Hematopoietic multipotent progenitor cell treated with erythropoietin and hydrocortisone succinate and interleukin-3 and kit ligand, for 4 days (in vitro differentiated cells): ENCODE data around the gene NDUFB4.
"Not testable (repeated sequence)": the region's sequence is repeated elsewhere in the genome, so short reads cannot be mapped to it uniquely, and the experiment has no call there.

Experiments
- DNase-seq: peaks from one replicate; pipeline ENCODE4 v3.0.0-alpha.2; 2015

NDUFB4 gene

GRCh38 chr3:120572027-120572426 lies 24.1 kb upstream of the NDUFB4 start:
- no peak for DNase-seq

GRCh38 chr3:120587332-120587975 lies 8.7 kb upstream of the NDUFB4 start:
- DNase-seq, result no peak

GRCh38 chr3:120595788-120596115 lies 384 bp upstream of the NDUFB4 start:
- no peak for DNase-seq

- DNase-seq, result no peak
Observed at GRCh38 chr3:120596853-120597223, 702 bp downstream of the NDUFB4 start.

- DNase-seq, result no peak
Observed at GRCh38 chr3:120597445-120598049, 1.4 kb downstream of the NDUFB4 start.

GRCh38 chr3:120599211-120599610 lies 3.1 kb downstream of the NDUFB4 start:
- DNase-seq, result no peak

GRCh38 chr3:120601554-120601953 lies 5.4 kb downstream of the NDUFB4 start:
- DNase-seq, result no peak

GRCh38 chr3:120602682-120603081 lies 6.5 kb downstream of the NDUFB4 start:
- DNase-seq, result no peak

- no peak for DNase-seq
Observed at GRCh38 chr3:120604382-120604781, 8.2 kb downstream of the NDUFB4 start.

GRCh38 chr3:120604784-120605183 lies 8.6 kb downstream of the NDUFB4 start:
- no peak for DNase-seq

GRCh38 chr3:120608506-120608905 lies 12.4 kb downstream of the NDUFB4 start:
- DNase-seq, result no peak

- no peak for DNase-seq
Observed at GRCh38 chr3:120614765-120615164, 18.6 kb downstream of the NDUFB4 start.

- DNase-seq, result no peak
Observed at GRCh38 chr3:120615847-120616609, 19.9 kb downstream of the NDUFB4 start.

GRCh38 chr3:120616745-120617144 lies 20.6 kb downstream of the NDUFB4 start:
- not testable (repeated sequence) for DNase-seq

- DNase-seq, result no peak
Observed at GRCh38 chr3:120622457-120622856, 26.3 kb downstream of the NDUFB4 start.

GRCh38 chr3:120622870-120623726 lies 27.0 kb downstream of the NDUFB4 start:
- DNase-seq, result peak; percentile 65

GRCh38 chr3:120623727-120624093 lies 27.6 kb downstream of the NDUFB4 start:
- DNase-seq, result no peak

GRCh38 chr3:120625159-120625586 lies 29.0 kb downstream of the NDUFB4 start:
- DNase-seq, result no peak

- DNase-seq, result no peak
Observed at GRCh38 chr3:120634539-120634938, 38.4 kb downstream of the NDUFB4 start.

- no peak for DNase-seq
Observed at GRCh38 chr3:120636795-120637401, 40.8 kb downstream of the NDUFB4 start.

- peak; percentile 45 for DNase-seq
Observed at GRCh38 chr3:120637851-120638559, 41.9 kb downstream of the NDUFB4 start.

GRCh38 chr3:120638820-120639219 lies 42.7 kb downstream of the NDUFB4 start:
- DNase-seq, result not testable (repeated sequence)
